Spleen (tissue), 7 donors: Measurements from ENCODE around the gene EEF1AKMT3.

ENCODE experiments used
- POLR2A ChIP-seq, 3 donors: fragments of 450-650 bp; IDR thresholded peaks; one replicate each; pipeline ENCODE4 v1.5.1; 2017; ENCODE audit warnings: antibody characterized with exemption in 3 of 3, mild to moderate bottlenecking in 1 of 3
- POLR2AphosphoS5 ChIP-seq, 3 donors: sonication (generic); formaldehyde crosslinking; IDR thresholded peaks; one replicate each; pipeline ENCODE4 v1.5.1; 2017; ENCODE audit warnings: antibody characterized with exemption in 3 of 3
- TF ChIP-seq, protein P1 (sequence below), 11 experiments: fragments of 200-600 bp in 7 of 11; fragments of 450-650 bp in 4 of 11; sonication (generic) in 4 of 11; IDR thresholded peaks in 8 of 11; conservative IDR thresholded peaks in 3 of 11; 1 replicate in 7 of 11; 2 replicates in 4 of 11; pipeline versions ENCODE4 v1.4.0 to v1.8.0; 2016 to 2021; ENCODE audit warnings: antibody characterized with exemption in 11 of 11, inconsistent platforms in 4 of 11, mild to moderate bottlenecking in 1 of 11
- donor health status: DM: no; HTN: no; CAD: no; lungs with moderate emphysema.
- donor health status: DM: no; HTN: no; CAD: no.
- donor health status: DM: no; HTN: no; CAD: no.

DNA sequence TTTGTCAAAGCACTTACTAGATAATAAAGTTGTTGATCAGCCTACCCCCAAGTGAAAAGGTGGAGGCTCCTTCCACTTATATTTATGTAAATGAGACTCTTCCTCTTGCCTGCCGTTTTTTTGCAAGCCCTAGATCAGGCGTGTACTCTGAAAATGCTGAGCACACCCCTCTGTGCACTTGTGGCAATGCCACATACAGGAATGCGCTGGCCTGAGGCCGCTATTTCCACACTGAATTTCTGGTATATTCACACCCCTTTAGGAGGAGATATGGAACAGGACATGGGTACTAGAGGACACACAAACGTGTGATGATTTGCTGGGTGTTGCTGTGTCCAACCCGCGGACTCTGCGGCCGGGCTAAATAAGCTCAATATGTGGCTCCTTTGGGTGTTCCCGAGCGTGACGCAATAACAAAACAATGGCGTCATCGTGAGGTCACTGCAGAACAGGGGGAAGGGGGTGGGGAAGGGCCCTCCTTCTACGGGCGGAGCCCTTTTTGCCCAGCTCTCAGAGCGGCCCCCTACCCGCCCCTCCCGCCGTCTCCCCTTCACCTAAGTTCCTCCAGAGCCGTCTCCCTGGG is 28.1 kb upstream of the EEF1AKMT3 start:
- TF ChIP-seq, protein P1, sequence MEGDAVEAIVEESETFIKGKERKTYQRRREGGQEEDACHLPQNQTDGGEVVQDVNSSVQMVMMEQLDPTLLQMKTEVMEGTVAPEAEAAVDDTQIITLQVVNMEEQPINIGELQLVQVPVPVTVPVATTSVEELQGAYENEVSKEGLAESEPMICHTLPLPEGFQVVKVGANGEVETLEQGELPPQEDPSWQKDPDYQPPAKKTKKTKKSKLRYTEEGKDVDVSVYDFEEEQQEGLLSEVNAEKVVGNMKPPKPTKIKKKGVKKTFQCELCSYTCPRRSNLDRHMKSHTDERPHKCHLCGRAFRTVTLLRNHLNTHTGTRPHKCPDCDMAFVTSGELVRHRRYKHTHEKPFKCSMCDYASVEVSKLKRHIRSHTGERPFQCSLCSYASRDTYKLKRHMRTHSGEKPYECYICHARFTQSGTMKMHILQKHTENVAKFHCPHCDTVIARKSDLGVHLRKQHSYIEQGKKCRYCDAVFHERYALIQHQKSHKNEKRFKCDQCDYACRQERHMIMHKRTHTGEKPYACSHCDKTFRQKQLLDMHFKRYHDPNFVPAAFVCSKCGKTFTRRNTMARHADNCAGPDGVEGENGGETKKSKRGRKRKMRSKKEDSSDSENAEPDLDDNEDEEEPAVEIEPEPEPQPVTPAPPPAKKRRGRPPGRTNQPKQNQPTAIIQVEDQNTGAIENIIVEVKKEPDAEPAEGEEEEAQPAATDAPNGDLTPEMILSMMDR (IDR thresholded peaks at IDR 0.05 in 8 of 11, conservative IDR thresholded peaks at IDR 0.05 in 3 of 11), result no peak
- TF ChIP-seq POLR2AphosphoS5 (IDR thresholded peaks at IDR 0.05) (no peak), POLR2A (IDR thresholded peaks at IDR 0.05) (no peak)
